Testis (tissue), 2 donors: ENCODE measurements around the gene RAB11FIP3.

Experiments used
- CTCF ChIP-seq, 3 experiments: fragments of 450-650 bp in 2 of 3; fragments of 200-600 bp in 1 of 3; sonication (generic) in 1 of 3; IDR thresholded peaks; one replicate each; pipeline ENCODE4 v1.5.1; 2016 to 2019; ENCODE audit warnings: antibody characterized with exemption in 3 of 3, mild to moderate bottlenecking in 2 of 3, moderate library complexity in 1 of 3
- POLR2A ChIP-seq: fragments of 450-650 bp; IDR thresholded peaks from one replicate; pipeline ENCODE4 v1.6.1; 2017; ENCODE audit warnings: antibody characterized with exemption, mild to moderate bottlenecking, moderate library complexity

DNA sequence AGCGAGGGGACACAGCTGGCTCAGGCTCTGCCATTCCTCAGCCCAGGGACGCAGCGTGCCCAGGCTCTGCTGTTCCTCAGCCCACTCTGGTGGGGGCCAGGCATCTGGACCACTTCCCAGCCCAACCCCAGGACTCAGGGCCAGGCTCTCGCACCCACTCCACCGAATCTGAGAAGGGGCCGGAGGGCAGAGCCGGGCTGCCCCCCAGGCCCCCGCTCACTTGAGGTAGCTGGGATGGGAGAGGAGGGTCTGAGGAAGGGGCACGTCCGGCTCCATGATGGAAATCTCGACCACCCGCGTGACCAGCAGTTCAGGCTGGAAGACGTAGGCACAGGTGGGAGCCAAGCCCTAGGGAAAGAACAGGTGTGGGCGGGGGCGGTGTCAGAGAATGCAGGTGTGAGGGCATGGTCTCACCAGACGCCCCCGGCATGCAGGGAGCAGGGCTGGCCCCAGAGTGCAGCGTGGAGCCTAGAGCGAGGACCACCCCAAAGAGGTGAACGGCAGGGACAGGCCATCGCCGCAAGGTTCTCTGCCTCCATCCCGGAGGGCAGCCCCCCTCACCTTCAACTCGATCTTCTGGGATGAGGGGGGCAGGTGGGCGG is 48.5 kb upstream of the RAB11FIP3 start:
- no peak for TF ChIP-seq POLR2A
- no peak for TF ChIP-seq CTCF (IDR thresholded peaks at IDR 0.05)
